Measurements from ENCODE around the gene SBNO2. TPM values are rescaled to one million over a fixed set of nuclear protein-coding genes. Genes with fewer than 3 reads are reported as not detected.
A peak's percentile ranks its signal among the peaks of the same experiment; 100 is the strongest.

Gene SBNO2
- total and polyA plus RNA-seq, 9 of the 15 experiments (the other 6 are each of a cell fraction or from before 2014, with no cell fraction given): 0.01 to 46.2 (median 6.7) TPM

- no peak for TF ChIP-seq HNRNPH1 (optimal IDR thresholded peaks at IDR 0.05; ENCODE audit: low read depth, low read length)
- no peak for TF ChIP-seq E4F1 (CRISPR knock-in tag; IDR thresholded peaks at IDR 0.05; ENCODE audit: borderline replicate concordance)
- TF ChIP-seq PHF21A (IDR thresholded peaks at IDR 0.05; ENCODE audit: borderline replicate concordance, low read depth): no peak
- TF ChIP-seq KLF10 (CRISPR knock-in tag; IDR thresholded peaks at IDR 0.05): no peak
- TF ChIP-seq ZNF395 (CRISPR knock-in tag; IDR thresholded peaks at IDR 0.05): no peak
- TF ChIP-seq ZNF121 (CRISPR knock-in tag; conservative IDR thresholded peaks at IDR 0.05): 0 out of 2 replicates have a peak, but pooled peaks have one; percentile 5
- peak; percentile 54; the same call in 1 of the 2 replicates for TF ChIP-seq ZBTB7A (IDR thresholded peaks at IDR 0.05; ENCODE audit: borderline replicate concordance, control insufficient read depth, low read depth, low read length)
- TF ChIP-seq LARP7 (IDR thresholded peaks at IDR 0.05): 0 out of 2 replicates have a peak, but pooled peaks have one; percentile 50
- no peak for TF ChIP-seq ZNF79 (CRISPR knock-in tag; IDR thresholded peaks at IDR 0.05; ENCODE audit: low read depth)
- peak; percentile 48 for TF ChIP-seq GABPA (tag; conservative IDR thresholded peaks at IDR 0.05; ENCODE audit: low read depth)
- no peak for TF ChIP-seq ZNF174 (CRISPR knock-in tag; IDR thresholded peaks at IDR 0.05)
- no peak for TF ChIP-seq ZFPM2 (CRISPR knock-in tag; IDR thresholded peaks at IDR 0.05)
- TF ChIP-seq CREB3L1 (IDR thresholded peaks at IDR 0.05; ENCODE audit: borderline replicate concordance, low read depth): no peak
- no peak for TF ChIP-seq ZNF280B (CRISPR knock-in tag; IDR thresholded peaks at IDR 0.05)
- TF ChIP-seq OTX1 (CRISPR knock-in tag; IDR thresholded peaks at IDR 0.05): no peak
- no peak for TF ChIP-seq PTRF (tag; IDR thresholded peaks at IDR 0.05)
- peak; percentile 75 for TF ChIP-seq NFIC (IDR thresholded peaks at IDR 0.05)
- TF ChIP-seq NCOA4 (IDR thresholded peaks at IDR 0.05; ENCODE audit: partially characterized antibody): no peak
- no peak for TF ChIP-seq ATF7 (IDR thresholded peaks at IDR 0.05)
- TF ChIP-seq ARID3A (IDR thresholded peaks at IDR 0.05; ENCODE audit: borderline replicate concordance, low read depth, low read length): no peak
Observed at GRCh38 chr19:1074544-1075283, 99.4 kb downstream of the SBNO2 start (continued).
